ENCODE results near the gene TRIM50.
"Not testable (repeated sequence)": the region's sequence is repeated elsewhere in the genome, so short reads cannot be mapped to it uniquely, and the experiment has no call there.

Gene TRIM50

GRCh38 chr7:73350306-73351068 is 22.6 kb upstream of the TRIM50 start:
- DNase-seq (ENCODE audit: low read depth), result no peak

GRCh38 chr7:73349763-73350162 is 21.9 kb upstream of the TRIM50 start:
- no peak for DNase-seq (ENCODE audit: low read depth)

GRCh38 chr7:73345951-73346350 is 18.1 kb upstream of the TRIM50 start:
- DNase-seq (ENCODE audit: low read depth), result no peak

GRCh38 chr7:73345538-73345937 is 17.7 kb upstream of the TRIM50 start:
- no peak for DNase-seq (ENCODE audit: low read depth)

- no peak for DNase-seq (ENCODE audit: low read depth)
Measured at GRCh38 chr7:73343671-73344380, 15.9 kb upstream of the TRIM50 start.

GRCh38 chr7:73342645-73343044 is 14.8 kb upstream of the TRIM50 start:
- DNase-seq (ENCODE audit: low read depth), result no peak

GRCh38 chr7:73341877-73342276 is 14.0 kb upstream of the TRIM50 start:
- no peak for DNase-seq (ENCODE audit: low read depth)

GRCh38 chr7:73340514-73340913 is 12.6 kb upstream of the TRIM50 start:
- no peak for DNase-seq (ENCODE audit: low read depth)

- DNase-seq (ENCODE audit: low read depth), result no peak
Measured at GRCh38 chr7:73338321-73338720, 10.4 kb upstream of the TRIM50 start.

GRCh38 chr7:73332447-73332846 is 4.6 kb upstream of the TRIM50 start:
- DNase-seq (ENCODE audit: low read depth), result no peak

GRCh38 chr7:73330772-73331171 is 2.9 kb upstream of the TRIM50 start:
- no peak for DNase-seq (ENCODE audit: low read depth)

GRCh38 chr7:73329861-73330581 is 2.1 kb upstream of the TRIM50 start:
- no peak for DNase-seq (ENCODE audit: low read depth)

GRCh38 chr7:73328696-73329095 is 814 bp upstream of the TRIM50 start:
- no peak for DNase-seq (ENCODE audit: low read depth)

GRCh38 chr7:73327449-73327848 is 433 bp downstream of the TRIM50 start:
- DNase-seq (ENCODE audit: low read depth), result not testable (repeated sequence)

- not testable (repeated sequence) for DNase-seq (ENCODE audit: low read depth)
Measured at GRCh38 chr7:73325424-73325823, 2.5 kb downstream of the TRIM50 start.

- DNase-seq (ENCODE audit: low read depth), result peak; percentile 27
Measured at GRCh38 chr7:73324081-73324845, 3.6 kb downstream of the TRIM50 start.

- not testable (repeated sequence) for DNase-seq (ENCODE audit: low read depth)
Measured at GRCh38 chr7:73323434-73324080, 4.3 kb downstream of the TRIM50 start.

GRCh38 chr7:73320009-73320408 is 7.9 kb downstream of the TRIM50 start:
- DNase-seq (ENCODE audit: low read depth), result not testable (repeated sequence)

GRCh38 chr7:73319541-73319940 is 8.3 kb downstream of the TRIM50 start:
- DNase-seq (ENCODE audit: low read depth), result not testable (repeated sequence)

- not testable (repeated sequence) for DNase-seq (ENCODE audit: low read depth)
Measured at GRCh38 chr7:73318656-73319204, 9.2 kb downstream of the TRIM50 start.

- DNase-seq (ENCODE audit: low read depth), result no peak
Measured at GRCh38 chr7:73316521-73316920, 11.4 kb downstream of the TRIM50 start.

All from stimulated activated CD8-positive, alpha-beta memory T cell treated with anti-CD3 and anti-CD28 coated beads, Interleukin-4, amount 100 ng/mL, for 24 hours (primary cell).